Measurements from ENCODE around the gene RFPL2.

Gene RFPL2

GRCh38 chr22:32237906-32238305, 33.0 kb upstream of the RFPL2 start:
- no peak for TF ChIP-seq SUZ12 (IDR thresholded peaks at IDR 0.05; ENCODE audit: extremely low read depth, insufficient read depth, insufficient read length)
- no peak for TF ChIP-seq YY1 (IDR thresholded peaks at IDR 0.05; ENCODE audit: insufficient read depth, insufficient read length)
- TF ChIP-seq ZNF274 (IDR thresholded peaks at IDR 0.05; ENCODE audit: low read depth, low read length): no peak

GRCh38 chr22:32236970-32237369, 32.1 kb upstream of the RFPL2 start:
- Histone ChIP-seq H3K27me3 (ENCODE audit: insufficient read depth, insufficient read length) (no peaks in the 10 kb centered on the region), H3K4me3 (ENCODE audit: insufficient read length, low read depth) (no peak overlapping the region)
- TF ChIP-seq YY1 (IDR thresholded peaks at IDR 0.05; ENCODE audit: insufficient read depth, insufficient read length) (no peak), ZNF274 (IDR thresholded peaks at IDR 0.05; ENCODE audit: low read depth, low read length) (no peak), SUZ12 (IDR thresholded peaks at IDR 0.05; ENCODE audit: extremely low read depth, insufficient read depth, insufficient read length) (no peak)

More at GRCh38 chr22:32237906-32238305, 33.0 kb upstream of the RFPL2 start:
- Histone ChIP-seq H3K9me3 (ENCODE audit: insufficient read depth, low read length) (no peaks in the 10 kb centered on the region), H3K27me3 (ENCODE audit: insufficient read depth, insufficient read length) (no peaks in the 10 kb centered on the region), H3K9ac (ENCODE audit: insufficient read length, low read depth) (no peak overlapping the region), H3K4me3 (ENCODE audit: insufficient read length, low read depth) (no peak overlapping the region), H3K36me3 (ENCODE audit: insufficient read depth, insufficient read length, low read length) (no peaks in the 10 kb centered on the region), H3K4me1 (ENCODE audit: insufficient read depth, insufficient read length) (no peaks in the 10 kb centered on the region)
- DNase-seq (ENCODE audit: low read depth, low spot score): no peak

GRCh38 chr22:32233091-32233490, 28.2 kb upstream of the RFPL2 start:
- no peak overlapping the region for H3K4me3 ChIP-seq (ENCODE audit: insufficient read length, low read depth)
- no peaks in the 10 kb centered on the region for H3K4me1 ChIP-seq (ENCODE audit: insufficient read depth, insufficient read length)
- no peaks in the 10 kb centered on the region for H3K27me3 ChIP-seq (ENCODE audit: insufficient read depth, insufficient read length)
- no peaks in the 10 kb centered on the region for H3K36me3 ChIP-seq (ENCODE audit: insufficient read depth, insufficient read length, low read length)
- TF ChIP-seq SUZ12 (IDR thresholded peaks at IDR 0.05; ENCODE audit: extremely low read depth, insufficient read depth, insufficient read length) (no peak), YY1 (IDR thresholded peaks at IDR 0.05; ENCODE audit: insufficient read depth, insufficient read length) (no peak), ZNF274 (IDR thresholded peaks at IDR 0.05; ENCODE audit: low read depth, low read length) (no peak)
- DNase-seq (ENCODE audit: low read depth, low spot score): no peak
- no peaks in the 10 kb centered on the region for H3K9me3 ChIP-seq (ENCODE audit: insufficient read depth, low read length)
- H3K9ac ChIP-seq (ENCODE audit: insufficient read length, low read depth): no peak overlapping the region

More at GRCh38 chr22:32236970-32237369, 32.1 kb upstream of the RFPL2 start:
- H3K4me1 ChIP-seq (ENCODE audit: insufficient read depth, insufficient read length): no peaks in the 10 kb centered on the region
- H3K9me3 ChIP-seq (ENCODE audit: insufficient read depth, low read length): no peaks in the 10 kb centered on the region
- no peak overlapping the region for H3K9ac ChIP-seq (ENCODE audit: insufficient read length, low read depth)
- H3K36me3 ChIP-seq (ENCODE audit: insufficient read depth, insufficient read length, low read length): no peaks in the 10 kb centered on the region
- no peak for DNase-seq (ENCODE audit: low read depth, low spot score)

GRCh38 chr22:32232191-32232830, 27.4 kb upstream of the RFPL2 start:
- no peaks in the 10 kb centered on the region for H3K27me3 ChIP-seq (ENCODE audit: insufficient read depth, insufficient read length)
- H3K36me3 ChIP-seq (ENCODE audit: insufficient read depth, insufficient read length, low read length): no peaks in the 10 kb centered on the region
- DNase-seq (ENCODE audit: low read depth, low spot score): no peak
- no peak for TF ChIP-seq YY1 (IDR thresholded peaks at IDR 0.05; ENCODE audit: insufficient read depth, insufficient read length)
- no peak for TF ChIP-seq SUZ12 (IDR thresholded peaks at IDR 0.05; ENCODE audit: extremely low read depth, insufficient read depth, insufficient read length)
- no peaks in the 10 kb centered on the region for H3K9me3 ChIP-seq (ENCODE audit: insufficient read depth, low read length)
- H3K4me1 ChIP-seq (ENCODE audit: insufficient read depth, insufficient read length): no peaks in the 10 kb centered on the region
- no peak overlapping the region for H3K9ac ChIP-seq (ENCODE audit: insufficient read length, low read depth)
- no peak overlapping the region for H3K4me3 ChIP-seq (ENCODE audit: insufficient read length, low read depth)

- no peaks in the 10 kb centered on the region for H3K4me1 ChIP-seq (ENCODE audit: insufficient read depth, insufficient read length)
- H3K4me3 ChIP-seq (ENCODE audit: insufficient read length, low read depth): no peak overlapping the region
- TF ChIP-seq YY1 (IDR thresholded peaks at IDR 0.05; ENCODE audit: insufficient read depth, insufficient read length): no peak
- no peak for TF ChIP-seq ZNF274 (IDR thresholded peaks at IDR 0.05; ENCODE audit: low read depth, low read length)
- TF ChIP-seq SUZ12 (IDR thresholded peaks at IDR 0.05; ENCODE audit: extremely low read depth, insufficient read depth, insufficient read length): no peak
- no peak overlapping the region for H3K9ac ChIP-seq (ENCODE audit: insufficient read length, low read depth)
- H3K36me3 ChIP-seq (ENCODE audit: insufficient read depth, insufficient read length, low read length): no peaks in the 10 kb centered on the region
- no peaks in the 10 kb centered on the region for H3K9me3 ChIP-seq (ENCODE audit: insufficient read depth, low read length)
- no peak for DNase-seq (ENCODE audit: low read depth, low spot score)
- H3K27me3 ChIP-seq (ENCODE audit: insufficient read depth, insufficient read length): no peaks in the 10 kb centered on the region
Observed at GRCh38 chr22:32226326-32227104, 21.6 kb upstream of the RFPL2 start.

GRCh38 chr22:32222991-32223390, 18.1 kb upstream of the RFPL2 start:
- no peaks in the 10 kb centered on the region for H3K4me1 ChIP-seq (ENCODE audit: insufficient read depth, insufficient read length)
- no peak overlapping the region for H3K4me3 ChIP-seq (ENCODE audit: insufficient read length, low read depth)
- H3K36me3 ChIP-seq (ENCODE audit: insufficient read depth, insufficient read length, low read length): no peaks in the 10 kb centered on the region
- TF ChIP-seq SUZ12 (IDR thresholded peaks at IDR 0.05; ENCODE audit: extremely low read depth, insufficient read depth, insufficient read length): no peak
- no peak for TF ChIP-seq ZNF274 (IDR thresholded peaks at IDR 0.05; ENCODE audit: low read depth, low read length)
- no peak for DNase-seq (ENCODE audit: low read depth, low spot score)
- H3K9me3 ChIP-seq (ENCODE audit: insufficient read depth, low read length): no peaks in the 10 kb centered on the region
- H3K27me3 ChIP-seq (ENCODE audit: insufficient read depth, insufficient read length): no peaks in the 10 kb centered on the region
- H3K9ac ChIP-seq (ENCODE audit: insufficient read length, low read depth): no peak overlapping the region

GRCh38 chr22:32219026-32219425, 14.2 kb upstream of the RFPL2 start:
- Histone ChIP-seq H3K27me3 (ENCODE audit: insufficient read depth, insufficient read length) (no peaks in the 10 kb centered on the region), H3K4me1 (ENCODE audit: insufficient read depth, insufficient read length) (no peaks in the 10 kb centered on the region), H3K36me3 (ENCODE audit: insufficient read depth, insufficient read length, low read length) (no peaks in the 10 kb centered on the region), H3K9ac (ENCODE audit: insufficient read length, low read depth) (no peak overlapping the region), H3K4me3 (ENCODE audit: insufficient read length, low read depth) (no peak overlapping the region), H3K9me3 (ENCODE audit: insufficient read depth, low read length) (no peaks in the 10 kb centered on the region)
- no peak for TF ChIP-seq SUZ12 (IDR thresholded peaks at IDR 0.05; ENCODE audit: extremely low read depth, insufficient read depth, insufficient read length)
- TF ChIP-seq ZNF274 (IDR thresholded peaks at IDR 0.05; ENCODE audit: low read depth, low read length): no peak
- TF ChIP-seq YY1 (IDR thresholded peaks at IDR 0.05; ENCODE audit: insufficient read depth, insufficient read length): no peak
- DNase-seq (ENCODE audit: low read depth, low spot score): no peak
